Adrenal gland (tissue), 5 donors: Measurements from ENCODE around the gene FSTL5.

Experiments
- POLR2A ChIP-seq, 2 donors: fragments of 450-650 bp; IDR thresholded peaks; one replicate each; pipeline ENCODE4 v1.6.1; 2017; ENCODE audit warnings: antibody characterized with exemption in 2 of 2, mild to moderate bottlenecking in 2 of 2, moderate library complexity in 1 of 2
- TF ChIP-seq, protein P1 (sequence below), 6 experiments: fragments of 450-650 bp in 4 of 6; fragments of 200-600 bp in 2 of 6; sonication (generic) in 1 of 6; IDR thresholded peaks; 1 replicate in 5 of 6; 2 replicates in 1 of 6; pipeline versions ENCODE4 v1.5.1 to v1.8.0; 2016 to 2021; ENCODE audit warnings: antibody characterized with exemption in 6 of 6, mild to moderate bottlenecking in 2 of 6, moderate library complexity in 1 of 6
- donor health status: DM: no; HTN: no; CAD: no.

- TF ChIP-seq, protein P1, sequence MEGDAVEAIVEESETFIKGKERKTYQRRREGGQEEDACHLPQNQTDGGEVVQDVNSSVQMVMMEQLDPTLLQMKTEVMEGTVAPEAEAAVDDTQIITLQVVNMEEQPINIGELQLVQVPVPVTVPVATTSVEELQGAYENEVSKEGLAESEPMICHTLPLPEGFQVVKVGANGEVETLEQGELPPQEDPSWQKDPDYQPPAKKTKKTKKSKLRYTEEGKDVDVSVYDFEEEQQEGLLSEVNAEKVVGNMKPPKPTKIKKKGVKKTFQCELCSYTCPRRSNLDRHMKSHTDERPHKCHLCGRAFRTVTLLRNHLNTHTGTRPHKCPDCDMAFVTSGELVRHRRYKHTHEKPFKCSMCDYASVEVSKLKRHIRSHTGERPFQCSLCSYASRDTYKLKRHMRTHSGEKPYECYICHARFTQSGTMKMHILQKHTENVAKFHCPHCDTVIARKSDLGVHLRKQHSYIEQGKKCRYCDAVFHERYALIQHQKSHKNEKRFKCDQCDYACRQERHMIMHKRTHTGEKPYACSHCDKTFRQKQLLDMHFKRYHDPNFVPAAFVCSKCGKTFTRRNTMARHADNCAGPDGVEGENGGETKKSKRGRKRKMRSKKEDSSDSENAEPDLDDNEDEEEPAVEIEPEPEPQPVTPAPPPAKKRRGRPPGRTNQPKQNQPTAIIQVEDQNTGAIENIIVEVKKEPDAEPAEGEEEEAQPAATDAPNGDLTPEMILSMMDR (IDR thresholded peaks at IDR 0.05) = no peak
- no peak for TF ChIP-seq POLR2A (IDR thresholded peaks at IDR 0.05)
Measured at GRCh38 chr4:161850631-161851030, 313.2 kb downstream of the FSTL5 start.
